Measurements from ENCODE around the gene PATJ.
A peak's percentile ranks its signal among the peaks of the same experiment; 100 is the strongest.

The PATJ gene

DNA sequence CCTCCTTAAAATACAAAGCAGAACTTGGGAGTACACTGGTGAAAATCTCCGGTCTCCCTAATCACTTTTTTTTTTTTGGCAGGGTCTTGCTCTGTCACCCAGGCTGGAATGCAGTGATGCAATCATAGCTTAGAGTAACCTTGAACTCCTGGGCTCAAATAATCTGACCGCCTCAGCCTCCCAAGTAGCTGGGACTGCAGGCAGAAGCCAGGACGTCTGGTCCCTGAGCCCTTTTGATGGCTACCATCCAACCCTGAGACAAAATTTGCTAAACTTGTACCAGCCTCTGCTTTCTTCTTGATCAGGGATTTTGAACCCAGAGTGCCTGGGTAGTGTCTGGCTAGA, 456.5 kb downstream of the PATJ start:
- CTCF ChIA-PET, result interaction anchor here (0.6 to 1.4 kb wide), 2 partner anchors 23 to 164 kb away, joined by 3 to 4 read pairs; no protein-coding TSS in a partner anchor
- Histone ChIP-seq H3K4me3 (ENCODE audit: low read depth, low read length) (no peak overlapping the region), H3K36me3 (ENCODE audit: control insufficient read depth in 2 of 2, insufficient read depth in 1 of 2, low read length in 2 of 2) (no peaks in the 10 kb centered on the region), H3K27ac (ENCODE audit: extremely low read depth, low read depth, low read length) (no peak overlapping the region), H3K9me3 (ENCODE audit: control insufficient read depth, insufficient read depth, low read depth, low read length) (no peaks in the 10 kb centered on the region), H3K4me1 (ENCODE audit: control insufficient read depth, insufficient read depth, low read length) (no peaks in the 10 kb centered on the region)
- TF ChIP-seq, protein P1, sequence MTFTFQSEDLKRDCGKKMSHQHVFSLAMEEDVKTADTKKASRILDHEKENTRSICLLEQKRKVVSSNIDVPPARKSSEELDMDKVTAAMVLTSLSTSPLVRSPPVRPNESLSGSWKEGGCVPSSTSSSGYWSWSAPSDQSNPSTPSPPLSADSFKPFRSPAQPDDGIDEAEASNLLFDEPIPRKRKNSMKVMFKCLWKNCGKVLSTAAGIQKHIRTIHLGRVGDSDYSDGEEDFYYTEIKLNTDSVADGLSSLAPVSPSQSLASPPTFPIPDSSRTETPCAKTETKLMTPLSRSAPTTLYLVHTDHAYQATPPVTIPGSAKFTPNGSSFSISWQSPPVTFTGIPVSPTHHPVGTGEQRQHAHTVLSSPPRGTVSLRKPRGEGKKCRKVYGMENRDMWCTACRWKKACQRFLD (tag by site-specific recombination; IDR thresholded peaks at IDR 0.05), result no peak
- TF ChIP-seq SCRT1 (tag by site-specific recombination; IDR thresholded peaks at IDR 0.05; ENCODE audit: borderline replicate concordance), result no peak
- TF ChIP-seq ZBTB48 (tag by site-specific recombination; IDR thresholded peaks at IDR 0.05), result no peak
- no peak for TF ChIP-seq ZNF112 (tag by site-specific recombination; IDR thresholded peaks at IDR 0.05)
- TF ChIP-seq ZNF560 (tag by site-specific recombination; IDR thresholded peaks at IDR 0.05; ENCODE audit: borderline replicate concordance), result no peak
- no peak for TF ChIP-seq ZNF670 (tag by site-specific recombination; IDR thresholded peaks at IDR 0.05; ENCODE audit: low read depth)
- TF ChIP-seq, protein P2, sequence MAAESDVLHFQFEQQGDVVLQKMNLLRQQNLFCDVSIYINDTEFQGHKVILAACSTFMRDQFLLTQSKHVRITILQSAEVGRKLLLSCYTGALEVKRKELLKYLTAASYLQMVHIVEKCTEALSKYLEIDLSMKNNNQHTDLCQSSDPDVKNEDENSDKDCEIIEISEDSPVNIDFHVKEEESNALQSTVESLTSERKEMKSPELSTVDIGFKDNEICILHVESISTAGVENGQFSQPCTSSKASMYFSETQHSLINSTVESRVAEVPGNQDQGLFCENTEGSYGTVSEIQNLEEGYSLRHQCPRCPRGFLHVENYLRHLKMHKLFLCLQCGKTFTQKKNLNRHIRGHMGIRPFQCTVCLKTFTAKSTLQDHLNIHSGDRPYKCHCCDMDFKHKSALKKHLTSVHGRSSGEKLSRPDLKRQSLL (tag by site-specific recombination; IDR thresholded peaks at IDR 0.05), result no peak
- TF ChIP-seq ZBTB7A (tag by site-specific recombination; IDR thresholded peaks at IDR 0.05; ENCODE audit: low read depth), result no peak
- TF ChIP-seq ZNF311 (tag by site-specific recombination; IDR thresholded peaks at IDR 0.05; ENCODE audit: borderline replicate concordance), result no peak
- TF ChIP-seq ZNF521 (tag by site-specific recombination; IDR thresholded peaks at IDR 0.05), result no peak
- no peak for TF ChIP-seq IKZF3 (tag by site-specific recombination; IDR thresholded peaks at IDR 0.05)
- no peak for TF ChIP-seq ZNF624 (tag by site-specific recombination; IDR thresholded peaks at IDR 0.05)
- no peak for TF ChIP-seq ZIC2 (tag by site-specific recombination; IDR thresholded peaks at IDR 0.05)
- TF ChIP-seq ZBTB21 (tag by site-specific recombination; IDR thresholded peaks at IDR 0.05), result no peak
- TF ChIP-seq, protein P3, sequence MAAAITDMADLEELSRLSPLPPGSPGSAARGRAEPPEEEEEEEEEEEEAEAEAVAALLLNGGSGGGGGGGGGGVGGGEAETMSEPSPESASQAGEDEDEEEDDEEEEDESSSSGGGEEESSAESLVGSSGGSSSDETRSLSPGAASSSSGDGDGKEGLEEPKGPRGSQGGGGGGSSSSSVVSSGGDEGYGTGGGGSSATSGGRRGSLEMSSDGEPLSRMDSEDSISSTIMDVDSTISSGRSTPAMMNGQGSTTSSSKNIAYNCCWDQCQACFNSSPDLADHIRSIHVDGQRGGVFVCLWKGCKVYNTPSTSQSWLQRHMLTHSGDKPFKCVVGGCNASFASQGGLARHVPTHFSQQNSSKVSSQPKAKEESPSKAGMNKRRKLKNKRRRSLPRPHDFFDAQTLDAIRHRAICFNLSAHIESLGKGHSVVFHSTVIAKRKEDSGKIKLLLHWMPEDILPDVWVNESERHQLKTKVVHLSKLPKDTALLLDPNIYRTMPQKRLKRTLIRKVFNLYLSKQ (tag by site-specific recombination; IDR thresholded peaks at IDR 0.05; ENCODE audit: borderline replicate concordance), result no peak
- POLR2A ChIA-PET, result no interaction called here

DNA sequence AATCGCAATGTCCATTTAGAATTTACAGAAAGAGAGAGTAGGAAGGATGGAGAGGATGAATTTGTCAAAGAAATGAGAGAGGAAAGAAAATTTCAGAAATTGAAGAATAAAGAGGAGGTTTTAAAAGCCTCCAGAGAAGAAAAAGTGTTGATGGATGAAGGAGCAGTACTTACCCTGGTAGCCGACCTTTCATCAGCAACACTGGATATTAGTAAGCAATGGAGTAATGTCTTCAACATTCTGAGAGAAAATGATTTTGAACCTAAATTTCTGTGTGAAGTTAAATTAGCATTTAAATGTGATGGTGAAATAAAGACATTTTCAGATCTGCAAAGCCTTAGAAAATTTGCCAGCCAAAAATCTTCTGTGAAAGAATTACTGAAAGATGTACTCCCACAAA, 464.9 kb downstream of the PATJ start:
- Histone ChIP-seq H3K9me3 (ENCODE audit: control insufficient read depth, insufficient read depth, low read depth, low read length) (no peaks in the 10 kb centered on the region; the same call in 1 of the 2 replicates), H3K4me1 (ENCODE audit: control insufficient read depth, insufficient read depth, low read length) (no peaks in the 10 kb centered on the region), H3K4me3 (ENCODE audit: low read depth, low read length) (no peak overlapping the region), H3K27ac (ENCODE audit: extremely low read depth, low read depth, low read length) (no peak overlapping the region), H3K36me3 (ENCODE audit: control insufficient read depth in 2 of 2, insufficient read depth in 1 of 2, low read length in 2 of 2) (no peaks in the 10 kb centered on the region)
- peak; percentile 69 for TF ChIP-seq SETDB1 (IDR thresholded peaks at IDR 0.05; ENCODE audit: insufficient read length, low read length)
- TF ChIP-seq ZSCAN16 (tag by site-specific recombination; IDR thresholded peaks at IDR 0.05), result no peak
- 0 out of 2 replicates have a peak, but pooled peaks have one; percentile 18 for TF ChIP-seq ZNF610 (tag by site-specific recombination; IDR thresholded peaks at IDR 0.05; ENCODE audit: borderline replicate concordance)
- TF ChIP-seq TRIM28 (IDR thresholded peaks at IDR 0.05; ENCODE audit: borderline replicate concordance, low read length), result peak; percentile 58; the same call in 1 of the 2 replicates
- CTCF ChIA-PET, result interaction anchor here (0.7 kb wide), 1 partner anchor 22 kb away, joined by 3 read pairs; no protein-coding TSS in a partner anchor
- POLR2A ChIA-PET, result no interaction called here

DNA sequence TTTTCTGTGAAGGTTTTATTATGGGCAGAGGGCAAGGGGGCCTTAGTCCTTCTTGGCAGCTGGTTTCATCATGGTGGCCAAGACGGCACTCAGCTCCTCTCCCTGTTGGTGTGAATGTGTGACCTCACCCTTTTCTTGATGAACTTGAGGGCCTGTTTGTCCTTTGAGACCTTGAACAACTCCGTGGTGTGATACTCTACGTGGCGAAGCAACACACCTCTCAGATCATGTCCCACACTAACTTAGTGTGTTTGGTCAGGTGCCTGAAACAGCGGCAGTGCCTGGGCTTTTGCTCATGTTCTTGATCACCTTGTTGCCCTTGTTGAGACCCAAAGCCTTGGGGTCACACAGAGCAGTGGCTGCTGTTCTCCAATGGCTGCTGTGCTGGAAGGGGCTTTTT, 465.8 kb downstream of the PATJ start:
- H3K4me3 ChIP-seq (ENCODE audit: low read depth, low read length), result no peak overlapping the region
- H3K36me3 ChIP-seq (ENCODE audit: control insufficient read depth in 2 of 2, insufficient read depth in 1 of 2, low read length in 2 of 2), result no peaks in the 10 kb centered on the region
- no peaks in the 10 kb centered on the region for H3K4me1 ChIP-seq (ENCODE audit: control insufficient read depth, insufficient read depth, low read length)
- ChIA-PET POLR2A (no interaction called here), CTCF (no interaction called here)
- TF ChIP-seq OSR2 (tag by site-specific recombination; IDR thresholded peaks at IDR 0.05) (no peak), ZNF473 (tag by site-specific recombination; IDR thresholded peaks at IDR 0.05) (no peak), ZNF837 (tag by site-specific recombination; IDR thresholded peaks at IDR 0.05) (no peak), MZF1 (tag by site-specific recombination; IDR thresholded peaks at IDR 0.05; ENCODE audit: borderline replicate concordance) (no peak), ZNF366 (tag by site-specific recombination; conservative IDR thresholded peaks at IDR 0.05) (no peak), ZBTB21 (tag by site-specific recombination; IDR thresholded peaks at IDR 0.05) (no peak), ZNF239 (tag by site-specific recombination; IDR thresholded peaks at IDR 0.05) (no peak), ZNF19 (tag by site-specific recombination; IDR thresholded peaks at IDR 0.05; ENCODE audit: low read depth) (no peak)
- TF ChIP-seq, protein P4, sequence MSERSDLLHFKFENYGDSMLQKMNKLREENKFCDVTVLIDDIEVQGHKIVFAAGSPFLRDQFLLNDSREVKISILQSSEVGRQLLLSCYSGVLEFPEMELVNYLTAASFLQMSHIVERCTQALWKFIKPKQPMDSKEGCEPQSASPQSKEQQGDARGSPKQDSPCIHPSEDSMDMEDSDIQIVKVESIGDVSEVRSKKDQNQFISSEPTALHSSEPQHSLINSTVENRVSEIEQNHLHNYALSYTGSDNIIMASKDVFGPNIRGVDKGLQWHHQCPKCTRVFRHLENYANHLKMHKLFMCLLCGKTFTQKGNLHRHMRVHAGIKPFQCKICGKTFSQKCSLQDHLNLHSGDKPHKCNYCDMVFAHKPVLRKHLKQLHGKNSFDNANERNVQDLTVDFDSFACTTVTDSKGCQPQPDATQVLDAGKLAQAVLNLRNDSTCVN (tag by site-specific recombination; optimal IDR thresholded peaks at IDR 0.05), result no peak
- TF ChIP-seq, protein P3 (tag by site-specific recombination; IDR thresholded peaks at IDR 0.05; ENCODE audit: borderline replicate concordance), result no peak
- H3K27ac ChIP-seq (ENCODE audit: extremely low read depth, low read depth, low read length), result no peak overlapping the region
- no peaks in the 10 kb centered on the region; the same call in 1 of the 2 replicates for H3K9me3 ChIP-seq (ENCODE audit: control insufficient read depth, insufficient read depth, low read depth, low read length)
